Aorta (tissue), 5 donors: Measurements from ENCODE around the gene USP17L11. TPM values are rescaled to one million over a fixed set of nuclear protein-coding genes. Genes with fewer than 3 reads are reported as not detected.
"Not testable (repeated sequence)": the region's sequence is repeated elsewhere in the genome, so short reads cannot be mapped to it uniquely, and the experiment has no call there.

Source experiments
- ATAC-seq: fragments of 200-7000 bp; cut with Tn5 transposase; one replicate; pipeline ENCODE4 v1.9.1; 2022; ENCODE audit warnings: moderate library complexity; ENCODE audit not compliant: low FRiP score
- DNase-seq, 2 donors: peaks; one replicate each; pipeline ENCODE4 v3.0.0-alpha.2; 2020
- H3K27ac ChIP-seq, 2 donors: one replicate each; pipeline ENCODE4 v1.5.1; 2013; ENCODE audit warnings: low read length in 2 of 2, mild to moderate bottlenecking in 2 of 2, moderate library complexity in 2 of 2, control low read depth in 1 of 2, inconsistent platforms in 1 of 2, low read depth in 1 of 2
- H3K27me3 ChIP-seq, 2 donors: one replicate each; pipeline ENCODE4 v1.6.1; 2013; ENCODE audit warnings: control low read depth in 1 of 2, low read length in 1 of 2, mild to moderate bottlenecking in 1 of 2, moderate library complexity in 1 of 2; ENCODE audit not compliant: insufficient read depth in 2 of 2, control insufficient read depth in 1 of 2
- H3K36me3 ChIP-seq, 2 donors: one replicate each; pipeline ENCODE4 v1.6.1; 2013; ENCODE audit warnings: control low read depth in 1 of 2, low read length in 1 of 2, mild to moderate bottlenecking in 1 of 2; ENCODE audit not compliant: insufficient read depth in 2 of 2, control insufficient read depth in 1 of 2
- H3K4me1 ChIP-seq, 2 donors: one replicate each; pipeline ENCODE4 v1.6.1; 2013; ENCODE audit warnings: low read length in 2 of 2, control low read depth in 1 of 2, mild to moderate bottlenecking in 1 of 2, moderate library complexity in 1 of 2; ENCODE audit not compliant: insufficient read depth in 2 of 2, control insufficient read depth in 1 of 2
- H3K4me3 ChIP-seq, 2 donors: one replicate each; pipeline ENCODE4 v1.5.1; 2013; ENCODE audit warnings: low read length in 2 of 2, control low read depth in 1 of 2, mild to moderate bottlenecking in 1 of 2
- H3K9me3 ChIP-seq: one replicate; pipeline ENCODE4 v1.6.1; 2013; ENCODE audit warnings: mild to moderate bottlenecking, low read length; ENCODE audit not compliant: control insufficient read depth
- WGBS, 2 donors: extraction: QIAGEN DNeasy Blood & Tissue Kit; methylation state at CpG; one replicate each; pipeline ENCODE4 v1.1.7; 2013; 5-methylcytosine and 5-hydroxymethylcytosine counted together
- intact Hi-C, 2 donors: fragments of 100-400 bp; cut with DNase I; formaldehyde crosslinking; loops; one replicate each; pipeline versions ENCODE4 v1.14.2 to v1.15.0; 2022
- long read RNA-seq, 2 donors: library from polyadenylated mRNA; unstranded; transcript quantifications; one replicate each; pipeline ENCODE4 v2.0.0, GENCODE V29; 2020 to 2021
- polyA plus RNA-seq, 2 donors: library from polyadenylated mRNA; stranded (reverse); fragments of 200-250 nt; gene quantifications; one replicate each; pipeline ENCODE4 v1.2.3, GENCODE V29; 2013
- total RNA-seq, 2 donors: library from RNA; stranded (reverse); fragmentation: NEBNext Ultra II Directional; extraction: Animal tissue kit (Norgen Biotek cat#: 25700); gene quantifications; one replicate each; pipeline ENCODE4 v1.2.1, GENCODE V29; 2021
- donor health status: healthy with polysubstance abuse.
- donor health status: Bipolar disorder and iron deficiency.
- donor health status: DM: no; HTN: no; CAD: no.
- donor health status: DM: no; HTN: no; CAD: no.
- donor health status: DM: yes; HTN: yes; CAD: no.

The USP17L11 gene
- total RNA-seq (not detected), polyA plus RNA-seq (not detected)
- long read RNA-seq, donor 1 = 0 reads
- long read RNA-seq, donor 2 = 0 reads

- not testable (repeated sequence) for ATAC-seq, H3K36me3 ChIP-seq, DNase-seq
These were observed at the start of gene USP17L11 for GRCh38 chr4:9215105-9215504. USP17L11 (plus strand) TSS chr4:9215405; CDS start chr4:9215405, 0 bp downstream.

GRCh38 chr4:9165990-9166389 lies 49.2 kb upstream of the USP17L11 start:
- 25% methylated on average over 8 of the region's 8 CpGs; no CpG with 5 or more reads in 1 of the 2 donors for WGBS, 2 donors
- ATAC-seq, intact Hi-C loops, H3K4me3 ChIP-seq, H3K27me3 ChIP-seq, H3K9me3 ChIP-seq, H3K27ac ChIP-seq, H3K36me3 ChIP-seq, H3K4me1 ChIP-seq: not testable (repeated sequence)
- peak in 1 of 2 donors; percentile 68 for DNase-seq

More at GRCh38 chr4:9215105-9215504, at the start of gene USP17L11:
- H3K4me1 ChIP-seq, H3K27me3 ChIP-seq, intact Hi-C loops, H3K27ac ChIP-seq, H3K4me3 ChIP-seq, H3K9me3 ChIP-seq: not testable (repeated sequence)
- 92% methylated on average over 10 of the region's 14 CpGs; no CpG with 5 or more reads in 1 of the 2 donors for WGBS, 2 donors

- intact Hi-C loops, H3K27me3 ChIP-seq, H3K4me3 ChIP-seq, H3K9me3 ChIP-seq, H3K4me1 ChIP-seq, ATAC-seq, H3K36me3 ChIP-seq, H3K27ac ChIP-seq, DNase-seq: not testable (repeated sequence)
- WGBS, 2 donors = 84% methylated on average over 10 of the region's 11 CpGs; no CpG with 5 or more reads in 1 of the 2 donors
These were observed 45.3 kb upstream of the USP17L11 start, which contains the start of gene FAM90A26 for GRCh38 chr4:9169791-9170459. FAM90A26 (plus strand) TSS chr4:9170409; CDS start chr4:9173173, 2,764 bp downstream.

- H3K9me3 ChIP-seq, H3K36me3 ChIP-seq, H3K4me3 ChIP-seq, DNase-seq, intact Hi-C loops, H3K4me1 ChIP-seq, ATAC-seq, H3K27ac ChIP-seq, H3K27me3 ChIP-seq: not testable (repeated sequence)
- WGBS, 2 donors = 94% methylated on average over 12 of the region's 13 CpGs; no CpG with 5 or more reads in 1 of the 2 donors
These were observed 4.8 kb upstream of the USP17L11 start, which contains the start of gene USP17L10 for GRCh38 chr4:9210357-9210756. USP17L10 (plus strand) TSS chr4:9210657; CDS start chr4:9210657, 0 bp downstream.

GRCh38 chr4:9214701-9215100 lies 504 bp upstream of the USP17L11 start:
- H3K4me1 ChIP-seq, H3K36me3 ChIP-seq, H3K27me3 ChIP-seq, H3K4me3 ChIP-seq, H3K9me3 ChIP-seq, intact Hi-C loops, H3K27ac ChIP-seq, ATAC-seq: not testable (repeated sequence)
- WGBS, 2 donors = 70 to 83% methylated on average over 8 to 11 of the region's 14 CpGs
- peak; percentile 17 to 52 for DNase-seq

GRCh38 chr4:9219852-9220251 lies 4.6 kb downstream of the USP17L11 start, which contains the start of gene USP17L12:
USP17L12 (plus strand) TSS chr4:9220152; CDS start chr4:9220152, 0 bp downstream.
- H3K27ac ChIP-seq, intact Hi-C loops, H3K9me3 ChIP-seq, H3K36me3 ChIP-seq, H3K4me3 ChIP-seq, H3K27me3 ChIP-seq, ATAC-seq, H3K4me1 ChIP-seq, DNase-seq: not testable (repeated sequence)
- no CpG with 5 or more reads among the region's 13 CpGs for WGBS, 2 donors

- H3K27me3 ChIP-seq, H3K27ac ChIP-seq, H3K4me3 ChIP-seq, DNase-seq, intact Hi-C loops, H3K36me3 ChIP-seq, H3K4me1 ChIP-seq, ATAC-seq, H3K9me3 ChIP-seq: not testable (repeated sequence)
- no CpG with 5 or more reads among the region's 14 CpGs for WGBS, 2 donors
These were observed 9.4 kb downstream of the USP17L11 start, which contains the start of gene USP17L13 for GRCh38 chr4:9224596-9224995. USP17L13 (plus strand) TSS chr4:9224896; CDS start chr4:9224896, 0 bp downstream.

- peak in 1 of 2 donors; percentile 45 for DNase-seq
These were observed 15.0 kb downstream of the USP17L11 start for GRCh38 chr4:9230249-9230648.

GRCh38 chr4:9234085-9234484 lies 18.9 kb downstream of the USP17L11 start, which contains the start of gene USP17L15:
USP17L15 (plus strand) TSS chr4:9234385; CDS start chr4:9234385, 0 bp downstream.
- intact Hi-C loops, H3K4me1 ChIP-seq, H3K4me3 ChIP-seq, DNase-seq, H3K9me3 ChIP-seq, ATAC-seq, H3K27ac ChIP-seq, H3K36me3 ChIP-seq, H3K27me3 ChIP-seq: not testable (repeated sequence)
- WGBS, 2 donors = no CpG with 5 or more reads among the region's 15 CpGs

More at GRCh38 chr4:9230249-9230648, 15.0 kb downstream of the USP17L11 start:
- H3K4me1 ChIP-seq, H3K27ac ChIP-seq, H3K27me3 ChIP-seq, intact Hi-C loops, H3K36me3 ChIP-seq, ATAC-seq, H3K4me3 ChIP-seq, H3K9me3 ChIP-seq: not testable (repeated sequence)
- WGBS, 2 donors = 87 to 90% methylated on average over 4 to 6 of the region's 8 CpGs
